ENCODE measurements around the gene DHRS7. TPM values are rescaled to one million over a fixed set of nuclear protein-coding genes. Genes with fewer than 3 reads are reported as not detected.
A peak's percentile ranks its signal among the peaks of the same experiment; 100 is the strongest.

The DHRS7 gene
- total RNA-seq, 1 donor from 2014 or later = 139 TPM

DNA sequence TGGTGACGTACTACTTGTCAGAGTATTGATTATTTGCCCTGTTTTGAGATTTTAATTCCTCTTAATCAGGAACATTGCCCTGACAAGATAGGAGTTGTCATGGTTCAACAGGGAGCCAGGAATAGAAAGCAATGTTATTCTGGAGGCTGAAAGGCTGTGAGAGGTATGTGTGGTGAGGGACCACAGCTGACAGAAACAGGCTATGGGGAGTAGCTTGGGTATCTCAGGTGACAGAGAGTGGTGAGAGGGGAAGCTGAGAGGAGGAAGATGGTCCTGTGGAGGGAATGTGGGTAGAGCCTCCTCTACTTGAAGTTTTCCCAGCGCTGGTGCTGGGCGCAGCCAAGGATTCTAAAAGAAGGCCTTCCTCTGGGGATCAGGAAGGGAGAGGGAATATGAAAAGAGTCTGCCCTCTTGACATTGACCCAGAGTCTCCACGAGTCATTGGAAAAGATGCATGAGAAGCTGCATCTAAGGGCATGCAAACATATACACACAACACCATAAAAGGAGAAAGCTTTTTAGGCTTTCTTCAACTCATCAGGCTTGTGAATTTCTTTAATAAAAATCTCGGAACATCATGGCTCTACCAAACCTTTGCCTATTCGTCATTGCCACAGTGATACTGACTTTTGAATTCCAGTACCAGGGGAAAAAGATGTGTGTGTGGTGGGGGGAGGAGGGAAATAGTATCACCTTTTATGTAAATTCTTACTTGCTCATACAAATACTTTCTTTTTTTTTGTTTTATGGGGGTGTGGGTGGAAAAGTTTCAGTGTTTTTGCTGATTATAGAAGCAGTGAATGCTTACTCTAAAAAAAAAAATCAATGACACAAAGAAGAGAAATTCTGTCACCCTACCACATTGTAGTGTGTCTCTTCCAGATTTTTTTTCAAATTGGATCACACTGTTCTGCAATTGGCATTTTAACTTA, 39.9 kb upstream of the DHRS7 start:
- Histone ChIP-seq H3K36me3 (ENCODE audit: control insufficient read depth in 3 of 3, insufficient read depth in 3 of 3, low read length in 3 of 3) (no peaks in the 10 kb centered on the region), H3K9me3 (ENCODE audit: control insufficient read depth in 3 of 3, low read length in 3 of 3) (no peaks in the 10 kb centered on the region), H3K4me1 (ENCODE audit: control insufficient read depth in 3 of 3, insufficient read depth in 3 of 3, low read length in 3 of 3) (peaks cover 9 to 12% (median 12%) of the 10 kb centered on the region in 3 donors), H3K27ac (ENCODE audit: low read depth, low read length) (peak overlapping the region; percentile 65), H3K27me3 (ENCODE audit: control insufficient read depth in 3 of 3, insufficient read depth in 3 of 3, low read length in 3 of 3) (no peaks in the 10 kb centered on the region), H3K9ac (ENCODE audit: low read depth in 1 of 3, low read length in 3 of 3) (peak overlapping the region in 2 of 3 donors; percentile 43 to 46), H3K4me3 (ENCODE audit: low read length in 3 of 3) (no peak overlapping the region)

DNA sequence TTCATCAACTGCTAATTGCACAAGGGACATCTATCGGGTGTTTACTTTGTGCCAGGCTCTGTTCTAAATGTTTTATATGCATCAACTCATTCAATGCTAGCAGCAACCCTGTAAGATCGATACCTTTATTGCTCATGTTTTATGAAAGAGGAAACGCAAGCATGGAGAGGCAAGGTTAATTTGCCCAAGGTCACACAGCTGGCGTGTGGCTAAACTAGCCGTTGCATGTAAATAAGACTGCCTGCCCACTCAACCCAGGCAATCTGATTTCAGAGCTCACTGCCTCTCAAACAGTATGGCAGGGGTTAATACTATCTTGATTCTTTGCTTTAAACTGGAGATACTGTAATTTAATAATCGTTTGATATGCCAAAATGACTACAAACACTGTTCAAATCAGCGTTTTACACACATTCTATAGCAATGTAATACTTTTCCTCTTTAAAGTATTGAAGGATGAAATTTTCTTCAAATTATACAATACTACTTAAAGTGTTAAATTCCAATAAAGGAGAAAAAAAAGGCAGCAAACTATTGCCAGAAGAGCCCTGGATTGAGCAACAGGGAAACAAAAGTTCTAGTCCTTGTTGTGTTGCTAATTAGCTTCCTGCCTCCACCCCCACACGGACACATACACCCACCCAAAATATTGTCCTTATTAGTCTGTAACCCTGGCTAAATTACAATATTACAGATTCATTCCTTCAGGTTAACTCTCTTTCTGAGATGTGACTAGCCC, 39.1 kb upstream of the DHRS7 start:
- no peaks in the 10 kb centered on the region for H3K36me3 ChIP-seq (ENCODE audit: control insufficient read depth in 3 of 3, insufficient read depth in 3 of 3, low read length in 3 of 3)
- H3K27ac ChIP-seq (ENCODE audit: low read depth, low read length) = peak overlapping the region; percentile 65
- H3K4me1 ChIP-seq (ENCODE audit: control insufficient read depth in 3 of 3, insufficient read depth in 3 of 3, low read length in 3 of 3) = peaks cover 9 to 12% (median 12%) of the 10 kb centered on the region in 3 donors
- H3K27me3 ChIP-seq (ENCODE audit: control insufficient read depth in 3 of 3, insufficient read depth in 3 of 3, low read length in 3 of 3) = no peaks in the 10 kb centered on the region
- H3K9me3 ChIP-seq (ENCODE audit: control insufficient read depth in 3 of 3, low read length in 3 of 3) = no peaks in the 10 kb centered on the region
- peak overlapping the region in 2 of 3 donors; percentile 42 to 45 for H3K4me3 ChIP-seq (ENCODE audit: low read length in 3 of 3)
- H3K9ac ChIP-seq (ENCODE audit: low read depth in 1 of 3, low read length in 3 of 3) = peak overlapping the region in 2 of 3 donors; percentile 43 to 46

DNA sequence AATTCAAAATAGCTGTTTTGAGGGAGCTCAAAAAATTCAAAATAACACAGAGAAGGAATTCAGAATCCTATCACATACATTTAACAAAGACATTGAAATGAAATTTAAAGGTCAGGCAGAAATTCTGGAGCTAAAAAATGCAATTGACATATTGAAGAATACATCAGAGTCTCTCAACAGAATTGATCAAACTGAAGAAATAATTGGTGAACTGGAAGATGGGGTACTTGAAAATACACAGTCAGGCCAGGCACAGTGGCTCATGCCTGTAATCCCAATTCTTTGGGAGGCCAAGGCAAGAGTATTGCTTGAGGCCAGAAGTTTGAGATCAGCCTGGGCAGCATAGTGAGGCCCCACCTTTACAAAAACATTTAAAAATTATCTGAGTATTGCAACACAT, 34.1 kb upstream of the DHRS7 start:
- Histone ChIP-seq H3K4me3 (ENCODE audit: low read length in 3 of 3) (no peak overlapping the region), H3K9me3 (ENCODE audit: control insufficient read depth in 3 of 3, low read length in 3 of 3) (no peaks in the 10 kb centered on the region), H3K27me3 (ENCODE audit: control insufficient read depth in 3 of 3, insufficient read depth in 3 of 3, low read length in 3 of 3) (no peaks in the 10 kb centered on the region), H3K27ac (ENCODE audit: low read depth, low read length) (no peak overlapping the region), H3K4me1 (ENCODE audit: control insufficient read depth in 3 of 3, insufficient read depth in 3 of 3, low read length in 3 of 3) (peaks cover 4 to 14% (median 13%) of the 10 kb centered on the region in 3 donors), H3K9ac (ENCODE audit: low read depth in 1 of 3, low read length in 3 of 3) (no peak overlapping the region), H3K36me3 (ENCODE audit: control insufficient read depth in 3 of 3, insufficient read depth in 3 of 3, low read length in 3 of 3) (no peaks in the 10 kb centered on the region)

- Histone ChIP-seq H3K36me3 (ENCODE audit: control insufficient read depth in 3 of 3, insufficient read depth in 3 of 3, low read length in 3 of 3) (no peaks in the 10 kb centered on the region), H3K27me3 (ENCODE audit: control insufficient read depth in 3 of 3, insufficient read depth in 3 of 3, low read length in 3 of 3) (no peaks in the 10 kb centered on the region), H3K4me1 (ENCODE audit: control insufficient read depth in 3 of 3, insufficient read depth in 3 of 3, low read length in 3 of 3) (peaks cover 0 to 10% (median 8%) of the 10 kb centered on the region in 3 donors), H3K9ac (ENCODE audit: low read depth in 1 of 3, low read length in 3 of 3) (peak overlapping the region in 1 of 3 donors; percentile 30), H3K4me3 (ENCODE audit: low read length in 3 of 3) (no peak overlapping the region), H3K27ac (ENCODE audit: low read depth, low read length) (no peak overlapping the region), H3K9me3 (ENCODE audit: control insufficient read depth in 3 of 3, low read length in 3 of 3) (no peaks in the 10 kb centered on the region)
These were observed 32.6 kb upstream of the DHRS7 start for GRCh38 chr14:60197629-60198303.

GRCh38 chr14:60196291-60196690, 31.1 kb upstream of the DHRS7 start:
- Histone ChIP-seq H3K4me1 (ENCODE audit: control insufficient read depth in 3 of 3, insufficient read depth in 3 of 3, low read length in 3 of 3) (peaks cover 0 to 10% (median 8%) of the 10 kb centered on the region in 3 donors), H3K27me3 (ENCODE audit: control insufficient read depth in 3 of 3, insufficient read depth in 3 of 3, low read length in 3 of 3) (no peaks in the 10 kb centered on the region), H3K36me3 (ENCODE audit: control insufficient read depth in 3 of 3, insufficient read depth in 3 of 3, low read length in 3 of 3) (no peaks in the 10 kb centered on the region), H3K9me3 (ENCODE audit: control insufficient read depth in 3 of 3, low read length in 3 of 3) (no peaks in the 10 kb centered on the region), H3K27ac (ENCODE audit: low read depth, low read length) (no peak overlapping the region), H3K4me3 (ENCODE audit: low read length in 3 of 3) (no peak overlapping the region), H3K9ac (ENCODE audit: low read depth in 1 of 3, low read length in 3 of 3) (no peak overlapping the region)

GRCh38 chr14:60195179-60195810, 30.1 kb upstream of the DHRS7 start:
- Histone ChIP-seq H3K36me3 (ENCODE audit: control insufficient read depth in 3 of 3, insufficient read depth in 3 of 3, low read length in 3 of 3) (no peaks in the 10 kb centered on the region), H3K9me3 (ENCODE audit: control insufficient read depth in 3 of 3, low read length in 3 of 3) (no peaks in the 10 kb centered on the region), H3K4me1 (ENCODE audit: control insufficient read depth in 3 of 3, insufficient read depth in 3 of 3, low read length in 3 of 3) (peaks cover 0 to 10% (median 8%) of the 10 kb centered on the region in 3 donors), H3K27me3 (ENCODE audit: control insufficient read depth in 3 of 3, insufficient read depth in 3 of 3, low read length in 3 of 3) (no peaks in the 10 kb centered on the region), H3K9ac (ENCODE audit: low read depth in 1 of 3, low read length in 3 of 3) (no peak overlapping the region), H3K4me3 (ENCODE audit: low read length in 3 of 3) (no peak overlapping the region), H3K27ac (ENCODE audit: low read depth, low read length) (no peak overlapping the region)

DNA sequence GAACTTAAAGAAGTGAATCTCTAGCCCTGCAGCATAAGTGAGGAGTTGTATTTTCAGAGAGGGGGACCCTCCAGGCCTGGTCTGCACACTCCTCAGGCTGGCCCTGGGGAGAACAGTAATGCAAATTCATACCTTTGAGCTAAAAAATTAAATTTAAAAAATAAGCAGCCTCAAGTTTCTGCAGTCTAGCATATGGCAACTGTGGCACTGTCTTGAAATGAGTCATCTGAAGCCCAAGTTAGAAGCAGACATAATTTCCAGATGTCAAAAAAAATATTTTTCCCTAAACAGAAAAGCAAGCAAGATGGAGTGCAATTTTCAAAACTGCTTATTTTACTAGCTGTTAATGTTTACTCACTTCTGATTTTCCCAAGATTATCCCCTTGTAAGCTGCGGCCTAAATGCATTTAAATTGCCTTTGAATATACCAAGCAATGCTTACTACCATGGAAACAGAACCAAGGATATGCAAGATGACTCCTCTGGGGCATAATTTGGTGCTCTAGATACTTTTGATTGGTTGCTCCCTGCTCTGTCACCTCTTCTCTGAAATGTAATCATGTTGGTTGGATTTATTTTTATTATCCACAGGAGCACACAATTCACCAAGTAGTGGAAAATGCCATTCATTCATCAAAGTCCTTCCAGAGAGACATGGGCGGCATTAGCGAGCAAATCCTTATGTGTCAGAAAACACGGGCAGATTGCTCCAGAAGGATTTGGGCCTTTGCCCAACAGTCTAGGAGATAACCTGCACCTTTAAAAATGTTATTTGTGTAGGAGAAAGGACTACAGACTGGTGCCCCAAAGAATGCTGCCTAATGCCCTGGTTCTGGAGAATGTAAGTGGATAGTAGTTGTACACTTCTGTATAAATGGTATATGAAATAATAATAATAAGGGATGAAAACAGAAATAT, 25.0 kb upstream of the DHRS7 start:
- no peaks in the 10 kb centered on the region for H3K9me3 ChIP-seq (ENCODE audit: control insufficient read depth in 3 of 3, low read length in 3 of 3)
- no peaks in the 10 kb centered on the region for H3K36me3 ChIP-seq (ENCODE audit: control insufficient read depth in 3 of 3, insufficient read depth in 3 of 3, low read length in 3 of 3)
- H3K4me1 ChIP-seq (ENCODE audit: control insufficient read depth in 3 of 3, insufficient read depth in 3 of 3, low read length in 3 of 3) = peaks cover 0 to 2% (median 0%) of the 10 kb centered on the region in 3 donors
- H3K4me3 ChIP-seq (ENCODE audit: low read length in 3 of 3) = no peak overlapping the region
- H3K27me3 ChIP-seq (ENCODE audit: control insufficient read depth in 3 of 3, insufficient read depth in 3 of 3, low read length in 3 of 3) = no peaks in the 10 kb centered on the region
- H3K27ac ChIP-seq (ENCODE audit: low read depth, low read length) = no peak overlapping the region
- H3K9ac ChIP-seq (ENCODE audit: low read depth in 1 of 3, low read length in 3 of 3) = no peak overlapping the region

DNA sequence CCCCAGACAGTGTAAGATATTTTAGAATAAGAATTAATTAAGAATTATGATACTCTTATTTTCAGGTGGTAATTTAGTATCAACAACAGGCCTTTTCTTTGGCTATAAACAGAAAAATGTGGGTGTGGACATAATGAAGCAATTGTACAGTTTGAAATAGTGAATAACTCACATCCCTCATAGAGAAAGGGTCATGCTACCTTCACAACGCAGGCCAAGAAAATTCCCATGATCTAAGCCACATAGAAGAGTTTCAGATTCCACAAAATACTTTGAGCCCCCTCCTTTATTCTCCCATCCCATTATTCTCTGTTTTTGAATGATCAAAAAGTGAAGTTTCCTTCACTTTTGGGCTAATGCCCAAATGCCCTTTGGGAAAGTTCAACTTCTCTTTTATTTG, 23.5 kb upstream of the DHRS7 start:
- Histone ChIP-seq H3K4me1 (ENCODE audit: control insufficient read depth in 3 of 3, insufficient read depth in 3 of 3, low read length in 3 of 3) (peaks cover 0 to 2% (median 0%) of the 10 kb centered on the region in 3 donors), H3K27ac (ENCODE audit: low read depth, low read length) (no peak overlapping the region), H3K27me3 (ENCODE audit: control insufficient read depth in 3 of 3, insufficient read depth in 3 of 3, low read length in 3 of 3) (no peaks in the 10 kb centered on the region), H3K9me3 (ENCODE audit: control insufficient read depth in 3 of 3, low read length in 3 of 3) (no peaks in the 10 kb centered on the region), H3K36me3 (ENCODE audit: control insufficient read depth in 3 of 3, insufficient read depth in 3 of 3, low read length in 3 of 3) (no peaks in the 10 kb centered on the region), H3K9ac (ENCODE audit: low read depth in 1 of 3, low read length in 3 of 3) (no peak overlapping the region), H3K4me3 (ENCODE audit: low read length in 3 of 3) (no peak overlapping the region)

DNA sequence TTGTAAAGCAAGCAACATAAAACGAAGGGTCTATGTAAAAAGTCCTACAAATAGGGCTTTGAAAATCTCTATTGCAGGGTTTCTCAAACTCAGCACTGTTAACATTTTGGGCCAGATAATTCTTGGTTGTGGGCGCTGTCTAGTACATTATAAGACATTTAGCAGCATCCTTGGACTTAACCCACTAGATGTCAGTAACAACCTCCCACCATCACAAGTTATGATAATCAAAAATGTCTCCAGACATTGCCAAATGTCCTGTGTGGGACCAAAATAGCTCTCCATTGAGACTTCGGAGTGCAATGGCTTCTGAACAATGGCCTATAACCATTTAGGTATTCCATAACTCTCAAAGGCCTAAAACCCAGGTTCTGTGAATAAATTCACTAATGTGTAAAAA, 22.9 kb upstream of the DHRS7 start:
- no peaks in the 10 kb centered on the region for H3K36me3 ChIP-seq (ENCODE audit: control insufficient read depth in 3 of 3, insufficient read depth in 3 of 3, low read length in 3 of 3)
- H3K9me3 ChIP-seq (ENCODE audit: control insufficient read depth in 3 of 3, low read length in 3 of 3) = no peaks in the 10 kb centered on the region
- H3K4me1 ChIP-seq (ENCODE audit: control insufficient read depth in 3 of 3, insufficient read depth in 3 of 3, low read length in 3 of 3) = peaks cover 2 to 5% (median 4%) of the 10 kb centered on the region in 3 donors
- H3K9ac ChIP-seq (ENCODE audit: low read depth in 1 of 3, low read length in 3 of 3) = peak overlapping the region in 1 of 3 donors; percentile 20
- no peak overlapping the region for H3K27ac ChIP-seq (ENCODE audit: low read depth, low read length)
- no peak overlapping the region for H3K4me3 ChIP-seq (ENCODE audit: low read length in 3 of 3)
- H3K27me3 ChIP-seq (ENCODE audit: control insufficient read depth in 3 of 3, insufficient read depth in 3 of 3, low read length in 3 of 3) = no peaks in the 10 kb centered on the region

Measured in skeletal muscle tissue (tissue), 4 donors.